K562 (cell line): ENCODE data around the gene PSMD10.

Experiments used
- E2F1 ChIP-seq: sonication (generic); formaldehyde crosslinking; IDR thresholded peaks from 2 replicates; pipeline ENCODE4 v1.8.1; 2023; ENCODE audit warnings: mild to moderate bottlenecking, missing genetic modification reagents, moderate library complexity
- ESRRA ChIP-seq: fragments of 450-650 bp; IDR thresholded peaks from 2 replicates; pipeline ENCODE4 v1.6.1; 2014; ENCODE audit warnings: low read depth, mild to moderate bottlenecking, moderate library complexity, borderline replicate concordance
- HDAC1 ChIP-seq, 2 experiments: fragments of 450-650 bp; IDR thresholded peaks; 2 replicates each; pipeline ENCODE4 v1.6.1; 2016 to 2017; ENCODE audit warnings: inconsistent platforms in 1 of 2, mild to moderate bottlenecking in 1 of 2, moderate library complexity in 1 of 2
- TF ChIP-seq, protein P1 (sequence below), 3 experiments: IDR thresholded peaks in 2 of 3; conservative IDR thresholded peaks in 1 of 3; 2 replicates each; pipeline ENCODE4 v1.5.1; 2011 to 2012; ENCODE audit warnings: low read length in 3 of 3, mild to moderate bottlenecking in 3 of 3, control low read depth in 2 of 3, improper control_type of control experiment in 1 of 3, inconsistent platforms in 1 of 3, low read depth in 1 of 3, mixed read lengths in 1 of 3, moderate library complexity in 1 of 3; ENCODE audit not compliant: insufficient read depth in 2 of 3
- TF ChIP-seq, protein P2 (sequence below): fragments of 450-650 bp; formaldehyde crosslinking; IDR thresholded peaks from 2 replicates; pipeline ENCODE4 v1.4.0; 2020; ENCODE audit warnings: mild to moderate bottlenecking, moderate library complexity

DNA sequence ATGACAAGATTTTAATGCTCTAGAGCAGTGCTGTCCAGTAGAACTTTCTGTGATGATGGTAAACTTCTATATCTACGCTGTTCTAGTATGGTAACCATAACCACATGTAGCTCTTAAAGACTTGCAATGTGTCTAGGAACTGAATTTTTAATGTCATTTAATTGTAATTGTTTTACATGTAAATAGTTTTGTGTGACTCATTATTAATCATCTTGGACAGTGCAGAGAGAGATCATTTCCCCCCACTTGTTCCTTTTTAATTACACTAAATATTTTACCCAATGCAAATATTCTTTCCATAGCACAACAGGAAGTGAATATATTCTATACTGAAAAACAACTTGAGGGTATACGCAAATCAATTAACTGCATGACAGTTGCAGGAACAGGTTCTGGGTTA, 6.0 kb upstream of the PSMD10 start:
- TF ChIP-seq, protein P1, sequence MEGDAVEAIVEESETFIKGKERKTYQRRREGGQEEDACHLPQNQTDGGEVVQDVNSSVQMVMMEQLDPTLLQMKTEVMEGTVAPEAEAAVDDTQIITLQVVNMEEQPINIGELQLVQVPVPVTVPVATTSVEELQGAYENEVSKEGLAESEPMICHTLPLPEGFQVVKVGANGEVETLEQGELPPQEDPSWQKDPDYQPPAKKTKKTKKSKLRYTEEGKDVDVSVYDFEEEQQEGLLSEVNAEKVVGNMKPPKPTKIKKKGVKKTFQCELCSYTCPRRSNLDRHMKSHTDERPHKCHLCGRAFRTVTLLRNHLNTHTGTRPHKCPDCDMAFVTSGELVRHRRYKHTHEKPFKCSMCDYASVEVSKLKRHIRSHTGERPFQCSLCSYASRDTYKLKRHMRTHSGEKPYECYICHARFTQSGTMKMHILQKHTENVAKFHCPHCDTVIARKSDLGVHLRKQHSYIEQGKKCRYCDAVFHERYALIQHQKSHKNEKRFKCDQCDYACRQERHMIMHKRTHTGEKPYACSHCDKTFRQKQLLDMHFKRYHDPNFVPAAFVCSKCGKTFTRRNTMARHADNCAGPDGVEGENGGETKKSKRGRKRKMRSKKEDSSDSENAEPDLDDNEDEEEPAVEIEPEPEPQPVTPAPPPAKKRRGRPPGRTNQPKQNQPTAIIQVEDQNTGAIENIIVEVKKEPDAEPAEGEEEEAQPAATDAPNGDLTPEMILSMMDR (IDR thresholded peaks at IDR 0.05 in 2 of 3, conservative IDR thresholded peaks at IDR 0.05 in 1 of 3; ENCODE audit: insufficient read depth in 2 of 3, low read depth in 1 of 3, low read length in 3 of 3): no peak
- TF ChIP-seq ESRRA (no peak), HDAC1 (IDR thresholded peaks at IDR 0.05) (no peak), E2F1 (CRISPR knock-in tag) (no peak)
- TF ChIP-seq, protein P2, sequence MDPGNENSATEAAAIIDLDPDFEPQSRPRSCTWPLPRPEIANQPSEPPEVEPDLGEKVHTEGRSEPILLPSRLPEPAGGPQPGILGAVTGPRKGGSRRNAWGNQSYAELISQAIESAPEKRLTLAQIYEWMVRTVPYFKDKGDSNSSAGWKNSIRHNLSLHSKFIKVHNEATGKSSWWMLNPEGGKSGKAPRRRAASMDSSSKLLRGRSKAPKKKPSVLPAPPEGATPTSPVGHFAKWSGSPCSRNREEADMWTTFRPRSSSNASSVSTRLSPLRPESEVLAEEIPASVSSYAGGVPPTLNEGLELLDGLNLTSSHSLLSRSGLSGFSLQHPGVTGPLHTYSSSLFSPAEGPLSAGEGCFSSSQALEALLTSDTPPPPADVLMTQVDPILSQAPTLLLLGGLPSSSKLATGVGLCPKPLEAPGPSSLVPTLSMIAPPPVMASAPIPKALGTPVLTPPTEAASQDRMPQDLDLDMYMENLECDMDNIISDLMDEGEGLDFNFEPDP (CRISPR knock-in tag): no peak
